PC-9 (cell line): ENCODE measurements around the gene SCD5.

ENCODE experiments used
- EZH2 ChIP-seq: fragments of 200-600 bp; sonication (generic); IDR thresholded peaks from 2 replicates; pipeline ENCODE4 v1.8.0; 2017; ENCODE audit warnings: antibody characterized with exemption, low read depth
- TF ChIP-seq, protein P1 (sequence below): fragments of 200-600 bp; sonication (generic); conservative IDR thresholded peaks from 2 replicates; pipeline ENCODE4 v1.6.1; 2017; ENCODE audit warnings: mixed run types, antibody characterized with exemption, mild to moderate bottlenecking, moderate library complexity

DNA sequence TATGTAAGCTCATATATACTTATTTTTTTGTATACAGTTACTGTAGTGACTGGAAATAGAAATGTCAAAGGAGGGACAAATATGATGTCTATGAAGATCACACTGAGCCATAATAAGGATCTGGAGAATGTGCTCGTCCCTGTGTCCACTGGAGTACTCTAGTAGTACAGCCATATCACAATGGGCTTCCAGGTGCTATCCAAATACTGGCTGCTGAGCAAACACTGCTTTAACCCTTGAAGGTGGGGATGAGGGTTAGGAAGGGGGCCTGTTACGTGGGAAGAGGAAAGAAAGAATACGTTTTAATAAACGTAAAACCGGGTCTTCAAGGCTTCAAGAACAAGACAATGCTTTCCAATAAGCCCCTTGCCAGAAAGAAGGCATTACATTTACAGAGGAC, 207.0 kb downstream of the SCD5 start:
- TF ChIP-seq, protein P1, sequence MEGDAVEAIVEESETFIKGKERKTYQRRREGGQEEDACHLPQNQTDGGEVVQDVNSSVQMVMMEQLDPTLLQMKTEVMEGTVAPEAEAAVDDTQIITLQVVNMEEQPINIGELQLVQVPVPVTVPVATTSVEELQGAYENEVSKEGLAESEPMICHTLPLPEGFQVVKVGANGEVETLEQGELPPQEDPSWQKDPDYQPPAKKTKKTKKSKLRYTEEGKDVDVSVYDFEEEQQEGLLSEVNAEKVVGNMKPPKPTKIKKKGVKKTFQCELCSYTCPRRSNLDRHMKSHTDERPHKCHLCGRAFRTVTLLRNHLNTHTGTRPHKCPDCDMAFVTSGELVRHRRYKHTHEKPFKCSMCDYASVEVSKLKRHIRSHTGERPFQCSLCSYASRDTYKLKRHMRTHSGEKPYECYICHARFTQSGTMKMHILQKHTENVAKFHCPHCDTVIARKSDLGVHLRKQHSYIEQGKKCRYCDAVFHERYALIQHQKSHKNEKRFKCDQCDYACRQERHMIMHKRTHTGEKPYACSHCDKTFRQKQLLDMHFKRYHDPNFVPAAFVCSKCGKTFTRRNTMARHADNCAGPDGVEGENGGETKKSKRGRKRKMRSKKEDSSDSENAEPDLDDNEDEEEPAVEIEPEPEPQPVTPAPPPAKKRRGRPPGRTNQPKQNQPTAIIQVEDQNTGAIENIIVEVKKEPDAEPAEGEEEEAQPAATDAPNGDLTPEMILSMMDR, result no peak
- no peak for TF ChIP-seq EZH2
